OCI-LY7 (cell line): ENCODE measurements around the gene MED1. TPM values are rescaled to one million over a fixed set of nuclear protein-coding genes. Genes with fewer than 3 reads are reported as not detected.
A peak's percentile ranks its signal among the peaks of the same experiment; 100 is the strongest.

Source experiments
- BruUV-seq: library from RNA; stranded (reverse); fragments of 400-500 nt; replicated peaks from 2 replicates; lab custom pipeline; 2021; lab: Mats Ljungman, UMichigan
- CTCF ChIA-PET: fragments of 300-600 bp; sonication (Branson Sonifier 250); formaldehyde crosslinking; loops from one replicate; lab custom pipeline; 2022; ENCODE audit warnings: antibody characterized with exemption; ENCODE audit not compliant: unreplicated experiment; lab: Charles Lee
- POLR2A ChIA-PET: fragments of 300-600 bp; sonication (Branson Sonifier 250); formaldehyde crosslinking; loops from one replicate; lab custom pipeline; 2022; ENCODE audit warnings: antibody characterized with exemption; lab: Charles Lee
- DNase-seq: peaks from one replicate; pipeline ENCODE4 v3.0.0-alpha.2; 2015; ENCODE audit warnings: low spot score
- H2AFZ ChIP-seq: fragments of 200-600 bp; sonication (generic), shearing (Covaris generic); 2 replicates; pipeline ENCODE4 v1.6.1; 2014; ENCODE audit warnings: mild to moderate bottlenecking, antibody characterized with exemption, low read length, moderate library complexity
- H3K27ac ChIP-seq: fragments of 200-600 bp; sonication (generic); 2 replicates; pipeline ENCODE4 v1.5.1; 2014; ENCODE audit warnings: mixed run types, low read depth, mild to moderate bottlenecking, moderate library complexity, low read length, inconsistent platforms; ENCODE audit not compliant: poor library complexity, severe bottlenecking
- H3K36me3 ChIP-seq: fragments of 200-600 bp; sonication (generic); 2 replicates; pipeline ENCODE4 v1.6.1; 2014; ENCODE audit warnings: mild to moderate bottlenecking, antibody characterized with exemption, low read length, moderate library complexity, mixed read lengths; ENCODE audit not compliant: insufficient read depth
- H3K4me1 ChIP-seq: fragments of 200-600 bp; sonication (generic); 2 replicates; pipeline ENCODE4 v1.5.1; 2014; ENCODE audit warnings: mild to moderate bottlenecking, low read length; ENCODE audit not compliant: insufficient read depth, poor library complexity, severe bottlenecking
- H3K4me2 ChIP-seq: fragments of 200-600 bp; sonication (generic); 2 replicates; pipeline ENCODE4 v1.6.1; 2014; ENCODE audit warnings: mild to moderate bottlenecking, low read length
- H3K4me3 ChIP-seq: fragments of 200-600 bp; sonication (generic); 2 replicates; pipeline ENCODE4 v1.5.1; 2014; ENCODE audit warnings: mild to moderate bottlenecking, low read depth, low read length; ENCODE audit not compliant: poor library complexity, severe bottlenecking
- H3K79me2 ChIP-seq: fragments of 200-600 bp; sonication (generic); 2 replicates; pipeline ENCODE4 v1.6.1; 2016; ENCODE audit warnings: low read depth, mild to moderate bottlenecking, low read length, moderate library complexity, mixed read lengths; ENCODE audit not compliant: insufficient read depth
- H3K9me2 ChIP-seq: fragments of 200-600 bp; sonication (generic); 2 replicates; pipeline ENCODE4 v1.6.1; 2016; ENCODE audit warnings: mild to moderate bottlenecking, low read length, mixed read lengths; ENCODE audit not compliant: insufficient read depth
- H3K9me3 ChIP-seq: fragments of 200-600 bp; sonication (generic); 2 replicates; pipeline ENCODE4 v1.6.1; 2014; ENCODE audit warnings: mild to moderate bottlenecking, mixed run types, low read length, mixed read lengths
- H4K20me1 ChIP-seq: fragments of 200-600 bp; sonication (generic); 2 replicates; pipeline ENCODE4 v1.6.1; 2014; ENCODE audit warnings: mild to moderate bottlenecking, antibody characterized with exemption, low read length, moderate library complexity, mixed read lengths; ENCODE audit not compliant: insufficient read depth
- EZH2phosphoT487 ChIP-seq: fragments of 200-600 bp; sonication (generic); IDR thresholded peaks from 2 replicates; pipeline ENCODE4 v1.6.1; 2018; ENCODE audit warnings: low read depth, borderline replicate concordance, mild to moderate bottlenecking, mixed run types, antibody characterized with exemption, low read length, moderate library complexity, mixed read lengths
- intact Hi-C: fragments of 100-400 bp; cut with micrococcal nuclease; formaldehyde crosslinking; loops from one replicate; pipeline ENCODE4 v1.10.0; 2022; ENCODE audit not compliant: unreplicated experiment
- total RNA-seq, 2 experiments: library from RNA; depleted of rRNA in 1 of 2; stranded (reverse); fragments of >200 nt in 1 of 2; shearing (Covaris generic) in 1 of 2; gene quantifications; 2 replicates each; pipeline ENCODE4 v1.2.3, GENCODE V29; 2014 to 2022
- TF ChIP-seq, protein P1 (sequence below): fragments of 200-600 bp; sonication (generic); conservative IDR thresholded peaks from 2 replicates; pipeline ENCODE4 v1.5.1; 2014; ENCODE audit warnings: mild to moderate bottlenecking, antibody characterized with exemption, low read length, moderate library complexity, mixed read lengths

Gene MED1
- total RNA-seq, 2 experiments from 2014 or later: 32.2 to 73.4 TPM

DNA sequence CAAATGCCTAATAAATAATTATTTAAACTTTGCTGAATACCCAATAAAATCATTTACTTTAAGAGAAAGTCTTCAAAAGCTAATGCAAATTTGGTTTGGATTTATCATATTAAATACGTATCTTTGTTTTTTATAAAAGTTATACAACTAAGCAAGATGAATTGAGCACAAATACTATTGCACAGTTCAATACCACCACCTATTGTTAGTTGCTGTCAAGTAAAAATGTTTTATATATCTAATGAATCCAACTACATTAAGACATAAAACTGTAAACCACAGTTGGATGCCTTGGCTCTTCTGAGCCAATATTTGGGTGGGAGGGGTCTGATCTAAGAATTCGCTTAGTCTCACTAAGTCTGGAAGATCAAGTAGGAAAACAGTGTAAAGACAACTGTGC is 57.3 kb downstream of the MED1 start:
- TF ChIP-seq EZH2phosphoT487: no peak
- TF ChIP-seq, protein P1, sequence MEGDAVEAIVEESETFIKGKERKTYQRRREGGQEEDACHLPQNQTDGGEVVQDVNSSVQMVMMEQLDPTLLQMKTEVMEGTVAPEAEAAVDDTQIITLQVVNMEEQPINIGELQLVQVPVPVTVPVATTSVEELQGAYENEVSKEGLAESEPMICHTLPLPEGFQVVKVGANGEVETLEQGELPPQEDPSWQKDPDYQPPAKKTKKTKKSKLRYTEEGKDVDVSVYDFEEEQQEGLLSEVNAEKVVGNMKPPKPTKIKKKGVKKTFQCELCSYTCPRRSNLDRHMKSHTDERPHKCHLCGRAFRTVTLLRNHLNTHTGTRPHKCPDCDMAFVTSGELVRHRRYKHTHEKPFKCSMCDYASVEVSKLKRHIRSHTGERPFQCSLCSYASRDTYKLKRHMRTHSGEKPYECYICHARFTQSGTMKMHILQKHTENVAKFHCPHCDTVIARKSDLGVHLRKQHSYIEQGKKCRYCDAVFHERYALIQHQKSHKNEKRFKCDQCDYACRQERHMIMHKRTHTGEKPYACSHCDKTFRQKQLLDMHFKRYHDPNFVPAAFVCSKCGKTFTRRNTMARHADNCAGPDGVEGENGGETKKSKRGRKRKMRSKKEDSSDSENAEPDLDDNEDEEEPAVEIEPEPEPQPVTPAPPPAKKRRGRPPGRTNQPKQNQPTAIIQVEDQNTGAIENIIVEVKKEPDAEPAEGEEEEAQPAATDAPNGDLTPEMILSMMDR: peak; percentile 66
- no peaks in the 10 kb centered on the region for H3K79me2 ChIP-seq
- no peaks in the 10 kb centered on the region for H3K36me3 ChIP-seq
- H3K4me3 ChIP-seq: no peak overlapping the region
- no peaks in the 10 kb centered on the region for H4K20me1 ChIP-seq
- ChIA-PET CTCF (no interaction called here), POLR2A (no interaction called here)
- no TSS peak for BruUV-seq
- no peak overlapping the region for H2AFZ ChIP-seq
- intact Hi-C loops: no loop called here
- no peak overlapping the region for H3K27ac ChIP-seq
- no peaks in the 10 kb centered on the region for H3K9me3 ChIP-seq
- H3K4me2 ChIP-seq: no peak overlapping the region
- peak; percentile 11 for DNase-seq
- H3K9me2 ChIP-seq: no peaks in the 10 kb centered on the region
- H3K4me1 ChIP-seq: no peaks in the 10 kb centered on the region

DNA sequence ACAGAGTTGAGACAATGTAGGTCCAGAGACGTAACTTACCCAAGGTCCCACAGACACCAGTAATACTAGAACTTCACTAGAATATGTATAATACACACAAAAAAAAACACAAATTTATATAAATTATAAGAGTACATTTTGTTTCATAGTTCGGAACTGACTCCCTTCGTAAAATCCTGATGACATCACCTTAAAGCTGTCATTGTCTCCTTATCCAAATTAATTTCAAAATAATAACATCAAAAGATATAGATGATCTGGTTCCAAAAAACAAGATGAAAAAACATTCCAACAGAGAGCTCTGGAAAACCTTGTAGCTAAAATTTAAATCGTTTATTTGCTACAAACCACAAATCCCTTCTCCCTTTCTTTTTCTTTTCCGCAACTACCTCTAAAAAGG is 59.6 kb downstream of the MED1 start:
- H2AFZ ChIP-seq: no peak overlapping the region
- no peaks in the 10 kb centered on the region for H3K79me2 ChIP-seq
- no peak overlapping the region for H3K4me2 ChIP-seq
- BruUV-seq: no TSS peak
- no peaks in the 10 kb centered on the region for H4K20me1 ChIP-seq
- H3K4me3 ChIP-seq: no peak overlapping the region
- ChIA-PET POLR2A (no interaction called here), CTCF (no interaction called here)
- TF ChIP-seq, protein P1: no peak
- TF ChIP-seq EZH2phosphoT487: no peak
- H3K4me1 ChIP-seq: no peaks in the 10 kb centered on the region
- H3K36me3 ChIP-seq: no peaks in the 10 kb centered on the region
- no peaks in the 10 kb centered on the region for H3K9me3 ChIP-seq
- no peaks in the 10 kb centered on the region for H3K9me2 ChIP-seq
- no peak for DNase-seq
- no peak overlapping the region for H3K27ac ChIP-seq
- intact Hi-C loops: no loop called here

DNA sequence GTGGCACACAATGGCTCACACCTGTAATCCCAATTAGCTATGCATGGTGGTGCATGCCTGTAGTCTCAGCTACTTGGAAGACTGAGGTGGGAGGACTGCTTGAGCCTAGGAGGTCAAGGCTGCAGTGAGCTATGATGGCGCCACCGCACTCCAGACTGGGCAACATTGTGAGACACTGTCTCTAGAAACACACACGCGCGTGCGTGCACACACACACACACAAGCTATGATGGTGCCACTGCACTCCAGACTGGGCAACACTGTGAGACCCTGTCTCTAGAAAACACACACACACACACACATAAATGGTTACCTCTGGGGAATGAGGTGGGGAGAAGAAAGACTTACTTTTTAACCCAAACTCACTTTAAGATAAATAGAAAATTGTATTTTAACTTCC is 66.0 kb downstream of the MED1 start:
- no TSS peak for BruUV-seq
- CTCF ChIA-PET: no interaction called here
- no peaks in the 10 kb centered on the region for H3K79me2 ChIP-seq
- no peak for DNase-seq
- no peaks in the 10 kb centered on the region for H3K4me1 ChIP-seq
- no peak overlapping the region for H3K4me2 ChIP-seq
- intact Hi-C loops: no loop called here
- H3K36me3 ChIP-seq: no peaks in the 10 kb centered on the region
- no peak overlapping the region for H3K27ac ChIP-seq
- no peaks in the 10 kb centered on the region for H3K9me3 ChIP-seq
- no peaks in the 10 kb centered on the region for H3K9me2 ChIP-seq
- POLR2A ChIA-PET: interaction anchor here (0.8 to 0.9 kb wide), 2 partner anchors 447 to 992 kb away, joined by 3 to 4 read pairs; no protein-coding TSS in a partner anchor
- H2AFZ ChIP-seq: no peak overlapping the region
- H4K20me1 ChIP-seq: no peaks in the 10 kb centered on the region
- TF ChIP-seq, protein P1: no peak
- no peak for TF ChIP-seq EZH2phosphoT487
- no peak overlapping the region for H3K4me3 ChIP-seq
